NCI-H187 treated with DMSO at 0.1 percent for 48 hours (cell line): ENCODE measurements around the gene FOCAD.

ENCODE experiments used
- DNase-seq: peaks from one replicate; lab custom pipeline; 2025; lab: John Stamatoyannopoulos, UW

FOCAD gene

GRCh38 chr9:20804489-20805250 lies 120.6 kb downstream of the FOCAD start:
- DNase-seq = no peak

- no peak for DNase-seq
Observed at GRCh38 chr9:20805766-20806165, 121.7 kb downstream of the FOCAD start.

GRCh38 chr9:20808002-20808401 lies 123.9 kb downstream of the FOCAD start:
- no peak for DNase-seq

GRCh38 chr9:20811872-20812271 lies 127.8 kb downstream of the FOCAD start:
- DNase-seq = no peak

- DNase-seq = no peak
Observed at GRCh38 chr9:20815923-20816703, 132.1 kb downstream of the FOCAD start.

- no peak for DNase-seq
Observed at GRCh38 chr9:20823051-20823450, 139.0 kb downstream of the FOCAD start.

GRCh38 chr9:20831028-20831427 lies 147.0 kb downstream of the FOCAD start:
- DNase-seq = no peak

GRCh38 chr9:20832775-20833174 lies 148.7 kb downstream of the FOCAD start:
- DNase-seq = no peak

GRCh38 chr9:20835377-20836286 lies 151.6 kb downstream of the FOCAD start:
- no peak for DNase-seq

- DNase-seq = no peak
Observed at GRCh38 chr9:20837166-20837565, 153.1 kb downstream of the FOCAD start.

- no peak for DNase-seq
Observed at GRCh38 chr9:20838218-20838617, 154.2 kb downstream of the FOCAD start.

- no peak for DNase-seq
Observed at GRCh38 chr9:20844916-20845315, 160.9 kb downstream of the FOCAD start.

- no peak for DNase-seq
Observed at GRCh38 chr9:20848490-20848889, 164.4 kb downstream of the FOCAD start.

- DNase-seq = no peak
Observed at GRCh38 chr9:20853866-20854265, 169.8 kb downstream of the FOCAD start.

GRCh38 chr9:20854444-20854843 lies 170.4 kb downstream of the FOCAD start:
- DNase-seq = no peak

GRCh38 chr9:20863945-20864344 lies 179.9 kb downstream of the FOCAD start:
- DNase-seq = no peak

- no peak for DNase-seq
Observed at GRCh38 chr9:20865347-20865746, 181.3 kb downstream of the FOCAD start.

GRCh38 chr9:20870115-20870514 lies 186.1 kb downstream of the FOCAD start:
- DNase-seq = no peak

- no peak for DNase-seq
Observed at GRCh38 chr9:20872340-20872977, 188.4 kb downstream of the FOCAD start.

- DNase-seq = no peak
Observed at GRCh38 chr9:20873240-20873865, 189.3 kb downstream of the FOCAD start.

GRCh38 chr9:20880271-20880670 lies 196.2 kb downstream of the FOCAD start:
- DNase-seq = no peak
